Activated T-cell treated with anti-CD3 and anti-CD28 coated beads, Interleukin-2, amount 50 U/mL, for 1 hour (primary cell): ENCODE measurements around the gene GPX4.
"Not testable (repeated sequence)": the region's sequence is repeated elsewhere in the genome, so short reads cannot be mapped to it uniquely, and the experiment has no call there.

Experiments
- DNase-seq: peaks from one replicate; pipeline ENCODE4 v3.0.0-alpha.2; 2020

The GPX4 gene

GRCh38 chr19:1117654-1118053 lies 13.9 kb downstream of the GPX4 start:
- DNase-seq = no peak

DNA sequence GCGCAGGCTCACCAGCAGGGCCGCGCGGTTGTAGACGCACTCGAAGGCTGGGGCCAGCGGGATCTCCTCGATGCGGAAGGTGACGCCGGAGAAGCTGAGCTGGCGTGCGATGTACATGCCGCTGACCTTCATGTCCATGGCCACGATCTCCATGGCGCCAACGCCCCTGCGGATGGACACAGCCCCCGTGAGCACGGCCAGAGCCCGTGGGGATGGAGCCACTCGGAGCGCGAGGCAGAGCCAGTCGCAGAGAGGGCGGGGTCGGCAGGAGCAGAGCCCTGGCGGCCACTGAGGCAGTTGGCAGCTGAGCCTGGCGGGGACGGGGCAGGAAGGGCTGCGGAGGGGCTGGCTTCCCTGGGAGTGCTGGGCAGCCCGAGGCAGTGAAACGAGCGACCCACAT lies 15.2 kb downstream of the GPX4 start:
- no peak for DNase-seq

DNA sequence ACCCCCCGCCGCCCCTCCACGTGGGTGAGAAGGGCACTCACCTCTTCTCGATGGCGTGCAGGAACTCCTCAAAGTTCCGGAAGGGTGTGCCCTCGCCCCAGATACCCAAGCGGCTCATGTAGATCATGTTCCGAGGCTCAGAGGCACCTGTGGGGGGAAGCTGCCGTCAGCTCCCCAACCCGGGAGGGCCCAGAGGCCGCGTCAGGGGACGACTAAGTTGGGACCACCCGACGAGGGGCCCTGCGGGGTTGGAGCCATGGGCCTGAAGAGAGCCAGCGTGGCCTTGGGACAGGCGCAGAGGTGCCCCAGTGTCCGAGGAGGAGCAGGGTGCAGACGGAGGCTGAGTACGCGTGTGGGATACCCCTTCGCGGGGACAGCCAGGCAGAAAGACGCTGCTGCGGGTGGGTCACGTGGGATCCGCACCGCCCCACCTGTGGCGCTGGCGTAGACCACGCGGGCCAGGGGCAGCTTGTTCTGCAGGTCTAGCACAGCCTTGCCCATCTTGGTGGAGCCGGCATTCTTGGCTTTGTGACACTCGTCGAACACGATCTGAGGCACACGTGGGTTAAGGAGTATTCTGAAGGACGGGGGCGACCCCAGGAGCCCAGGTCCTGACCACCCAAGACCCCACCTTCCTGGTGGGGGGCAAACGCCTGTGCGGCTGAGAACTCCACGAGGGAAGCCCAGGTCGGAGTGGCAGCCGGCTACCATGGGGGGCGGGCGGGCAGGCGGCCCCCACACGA lies 15.9 kb downstream of the GPX4 start:
- no peak for DNase-seq

DNA sequence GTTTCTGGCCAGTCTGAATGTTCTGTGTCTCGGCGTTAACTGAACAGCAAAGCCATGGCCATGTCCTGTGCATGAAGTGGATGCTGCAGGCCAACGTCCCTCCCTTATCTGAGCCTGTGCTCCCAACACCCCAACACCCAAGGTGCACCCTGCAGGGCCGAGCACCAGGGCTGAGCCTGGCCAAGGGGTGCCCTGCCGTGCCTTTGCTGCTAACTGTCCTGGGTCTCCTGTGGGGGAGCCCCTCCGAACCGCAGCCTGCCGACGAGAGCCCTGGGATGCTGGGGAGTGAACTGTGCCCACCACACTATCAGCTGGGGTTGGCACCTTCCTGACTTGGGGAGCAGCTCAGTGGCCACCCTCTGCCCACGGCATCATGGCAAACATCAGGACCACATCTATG lies 17.6 kb downstream of the GPX4 start:
- DNase-seq = no peak

- no peak for DNase-seq
These were observed 18.5 kb downstream of the GPX4 start for GRCh38 chr19:1122021-1122971.

- no peak for DNase-seq
These were observed 19.2 kb downstream of the GPX4 start for GRCh38 chr19:1122972-1123363.

- DNase-seq = no peak
These were observed 19.6 kb downstream of the GPX4 start for GRCh38 chr19:1123381-1123780.

DNA sequence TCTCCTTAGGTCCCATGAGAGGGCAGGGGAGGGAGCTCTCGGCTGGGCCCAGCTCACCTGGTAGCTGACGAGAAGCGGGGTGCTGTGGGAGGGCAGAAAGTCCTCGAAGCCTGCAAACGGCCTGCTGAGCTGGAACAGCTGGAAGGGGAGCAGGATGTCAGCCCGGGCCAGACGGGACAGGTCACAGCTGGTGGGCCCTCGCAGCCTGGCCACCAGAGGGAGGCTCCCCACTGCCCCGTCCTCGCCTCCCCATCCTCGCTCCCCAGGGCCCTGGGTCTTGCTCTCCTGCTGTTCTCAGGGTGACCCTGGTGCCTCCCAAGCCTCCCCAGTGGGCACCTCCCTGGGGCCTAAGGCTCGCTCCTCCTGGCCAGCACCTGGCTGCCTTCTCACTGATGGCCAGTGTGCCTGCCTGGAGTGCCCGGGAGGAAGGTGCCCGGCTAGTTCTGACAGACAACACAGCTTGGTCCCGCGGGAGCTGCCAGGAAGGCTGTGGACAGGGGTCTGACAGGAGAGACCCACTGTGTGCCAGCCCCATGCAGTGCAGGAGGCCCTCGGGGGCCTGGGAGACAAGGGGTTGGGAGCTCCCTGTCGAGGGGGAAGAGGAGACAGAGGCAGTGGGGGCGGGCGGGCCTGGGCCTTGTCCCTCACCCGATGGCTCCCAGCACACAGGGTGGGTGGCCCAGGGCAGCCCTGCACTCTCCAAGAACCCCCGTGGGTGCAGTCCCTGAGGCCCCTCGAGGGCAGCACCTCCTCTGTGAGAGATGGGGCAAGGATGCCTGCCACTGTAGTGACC lies 20.3 kb downstream of the GPX4 start:
- no peak for DNase-seq

- DNase-seq = no peak
These were observed 22.0 kb downstream of the GPX4 start for GRCh38 chr19:1125601-1126467.

- peak; percentile 16 for DNase-seq
These were observed 23.4 kb downstream of the GPX4 start for GRCh38 chr19:1126984-1127760.

- DNase-seq = no peak
These were observed 24.3 kb downstream of the GPX4 start for GRCh38 chr19:1128106-1128505.

DNA sequence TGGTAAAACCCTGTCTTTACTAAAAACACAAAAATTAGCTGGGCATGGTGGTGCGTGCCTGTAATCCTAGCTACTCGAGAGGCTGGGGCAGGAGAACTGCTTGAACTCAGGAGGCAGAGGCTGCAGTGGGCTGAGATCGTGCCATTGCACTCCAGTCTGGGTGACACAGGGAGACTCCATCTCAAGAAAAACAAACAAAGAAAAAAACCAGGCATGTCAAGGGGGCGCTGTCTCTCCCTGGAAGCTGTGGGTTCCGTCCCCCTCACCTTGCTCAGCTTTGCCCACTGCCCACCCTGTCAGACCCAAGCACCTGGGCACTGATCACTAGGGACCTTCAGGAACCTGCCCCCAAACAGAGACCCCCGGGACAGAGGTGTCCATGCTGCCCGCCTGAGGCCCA lies 25.3 kb downstream of the GPX4 start:
- DNase-seq = not testable (repeated sequence)

GRCh38 chr19:1129535-1129934 lies 25.7 kb downstream of the GPX4 start:
- no peak for DNase-seq

DNA sequence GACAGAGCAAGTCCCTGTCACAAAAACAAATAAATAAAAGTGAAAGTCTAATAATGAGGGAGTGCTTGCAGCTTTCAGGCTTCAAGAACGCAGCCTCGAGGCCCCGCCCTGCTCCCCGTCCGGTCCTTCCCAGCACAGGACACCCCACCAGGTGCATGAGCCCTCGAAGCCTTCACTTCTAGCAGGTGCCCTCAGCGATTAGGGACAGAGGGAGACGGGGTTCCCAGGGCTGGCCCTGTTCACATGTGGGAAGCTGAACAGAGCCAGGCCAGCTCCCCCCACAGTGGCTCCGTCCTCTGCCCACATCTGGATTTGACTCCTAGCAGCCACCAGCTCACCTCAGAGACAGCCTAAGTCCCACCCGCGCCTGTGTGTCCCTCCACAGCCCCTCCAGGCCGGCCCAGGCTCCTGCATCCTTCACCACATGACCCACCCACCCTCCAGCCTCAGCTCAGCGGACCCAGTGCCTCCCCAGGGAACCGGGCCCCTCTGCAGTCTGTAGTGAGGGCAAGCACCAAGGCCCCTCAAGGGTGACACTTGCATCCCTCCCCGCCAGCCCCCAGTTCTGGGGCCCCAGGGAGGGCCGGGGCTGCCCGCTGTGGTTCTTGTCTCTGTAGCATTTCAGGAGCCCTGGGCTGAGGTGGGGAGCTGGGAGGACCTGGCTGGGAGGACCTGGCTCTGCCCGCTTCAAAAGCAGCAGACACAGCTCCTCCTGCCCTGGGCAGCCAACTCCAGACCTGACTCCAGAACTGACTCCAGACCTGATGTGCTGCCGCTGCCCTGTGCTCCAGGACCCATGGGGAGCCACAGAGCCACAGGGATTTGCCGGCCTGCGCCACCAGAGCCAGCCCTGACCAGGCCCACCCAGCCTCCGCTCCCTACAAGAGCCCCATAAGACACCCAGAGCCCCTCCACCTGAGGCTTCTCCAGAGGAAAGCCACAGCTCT lies 27.2 kb downstream of the GPX4 start:
- DNase-seq = peak; percentile 52

DNA sequence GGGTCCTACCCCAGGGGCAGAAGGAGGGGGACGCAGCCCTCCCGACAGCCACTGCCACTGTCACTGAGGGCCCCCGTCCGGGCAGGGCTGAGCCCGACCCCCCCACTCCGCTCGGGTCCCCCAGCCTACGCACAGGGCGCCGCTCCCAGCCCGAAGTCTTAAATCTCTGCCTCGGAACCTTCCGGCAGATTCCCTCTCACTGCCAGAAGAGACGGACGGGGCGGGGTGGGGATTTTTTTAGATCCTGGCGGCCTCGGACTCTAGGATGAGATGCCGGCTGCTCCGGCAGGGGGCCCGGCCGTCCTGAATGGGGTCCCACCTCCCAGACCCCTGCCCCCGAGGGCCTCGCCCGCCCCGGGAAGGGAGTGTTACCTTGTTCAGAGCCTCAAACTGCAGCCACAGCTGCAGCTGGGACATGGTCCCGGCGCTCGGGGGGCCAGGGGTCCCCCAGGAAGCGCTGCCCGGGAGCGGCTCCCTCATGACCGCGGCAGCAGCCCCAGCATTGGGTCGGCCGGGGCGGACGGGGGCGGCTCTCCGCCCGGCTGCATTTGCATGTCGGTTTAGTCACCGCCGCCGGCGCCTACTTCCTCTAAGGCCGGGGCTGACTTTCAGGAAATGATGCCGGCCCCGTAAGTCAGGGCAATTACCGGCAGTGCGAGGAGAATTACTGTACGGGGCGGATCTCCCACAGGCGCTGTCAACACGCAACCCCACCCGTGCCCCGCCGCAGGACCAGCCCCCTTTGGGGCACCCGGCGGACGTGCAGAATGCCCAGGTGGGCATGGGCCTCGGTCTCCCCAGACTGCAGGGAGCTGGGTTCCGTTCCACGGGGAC lies 28.1 kb downstream of the GPX4 start:
- peak; percentile 83 for DNase-seq

GRCh38 chr19:1132552-1133383 lies 29.0 kb downstream of the GPX4 start:
- no peak for DNase-seq

GRCh38 chr19:1133471-1133929 lies 29.7 kb downstream of the GPX4 start:
- peak; percentile 77 for DNase-seq

- no peak for DNase-seq
These were observed 30.6 kb downstream of the GPX4 start for GRCh38 chr19:1134431-1134830.
